Raji (cell line): Measurements from ENCODE around the gene ZFYVE1.

Experiments used
- POLR2A ChIP-seq: IDR thresholded peaks from 2 replicates; pipeline ENCODE4 v1.6.1; 2011; ENCODE audit warnings: low read depth, low read length, control low read depth; ENCODE audit not compliant: insufficient read depth

ZFYVE1 gene

DNA sequence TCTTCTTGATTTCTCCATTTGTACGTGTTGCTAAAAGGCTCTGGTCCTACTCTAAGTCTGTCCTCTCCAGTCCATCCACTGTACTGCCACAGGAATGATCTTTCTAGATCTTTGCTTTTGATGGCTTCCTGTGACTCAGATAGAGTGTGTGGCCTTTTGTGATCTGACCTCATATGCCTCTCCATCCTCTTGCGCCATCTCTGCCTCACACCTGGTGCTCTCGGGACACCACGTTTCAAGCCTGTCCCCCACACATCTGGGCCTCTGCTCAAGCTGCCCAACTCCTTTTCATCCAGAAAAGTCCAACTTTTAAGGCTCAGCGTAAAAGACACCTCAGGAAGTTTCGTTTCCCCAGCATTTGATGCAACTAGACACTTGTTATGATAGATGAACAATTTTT is 61.7 kb downstream of the ZFYVE1 start:
- TF ChIP-seq POLR2A = no peak

DNA sequence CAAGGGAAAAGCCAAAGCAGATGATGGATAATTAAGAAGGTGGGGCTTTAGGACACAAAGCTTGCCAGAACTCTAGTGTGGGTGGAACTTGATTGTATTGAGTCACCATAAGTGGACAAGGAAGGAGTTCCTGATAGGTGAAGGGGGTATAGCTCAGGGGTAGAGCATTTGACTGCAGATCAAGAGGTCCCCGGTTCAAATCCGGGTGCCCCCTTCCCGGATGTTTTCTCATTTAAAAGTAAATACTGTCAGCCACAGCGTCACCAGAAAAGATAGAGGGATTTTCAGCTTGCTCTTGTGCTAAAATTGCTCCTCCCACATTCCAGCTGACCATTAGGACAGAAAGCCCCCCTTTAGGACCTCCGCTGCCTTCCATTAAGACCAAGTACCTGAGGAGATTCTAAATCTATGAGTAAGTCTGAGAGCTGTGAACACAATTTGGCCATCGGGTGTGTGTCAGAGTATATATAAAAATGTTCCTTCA is 64.0 kb downstream of the ZFYVE1 start:
- TF ChIP-seq POLR2A = no peak

DNA sequence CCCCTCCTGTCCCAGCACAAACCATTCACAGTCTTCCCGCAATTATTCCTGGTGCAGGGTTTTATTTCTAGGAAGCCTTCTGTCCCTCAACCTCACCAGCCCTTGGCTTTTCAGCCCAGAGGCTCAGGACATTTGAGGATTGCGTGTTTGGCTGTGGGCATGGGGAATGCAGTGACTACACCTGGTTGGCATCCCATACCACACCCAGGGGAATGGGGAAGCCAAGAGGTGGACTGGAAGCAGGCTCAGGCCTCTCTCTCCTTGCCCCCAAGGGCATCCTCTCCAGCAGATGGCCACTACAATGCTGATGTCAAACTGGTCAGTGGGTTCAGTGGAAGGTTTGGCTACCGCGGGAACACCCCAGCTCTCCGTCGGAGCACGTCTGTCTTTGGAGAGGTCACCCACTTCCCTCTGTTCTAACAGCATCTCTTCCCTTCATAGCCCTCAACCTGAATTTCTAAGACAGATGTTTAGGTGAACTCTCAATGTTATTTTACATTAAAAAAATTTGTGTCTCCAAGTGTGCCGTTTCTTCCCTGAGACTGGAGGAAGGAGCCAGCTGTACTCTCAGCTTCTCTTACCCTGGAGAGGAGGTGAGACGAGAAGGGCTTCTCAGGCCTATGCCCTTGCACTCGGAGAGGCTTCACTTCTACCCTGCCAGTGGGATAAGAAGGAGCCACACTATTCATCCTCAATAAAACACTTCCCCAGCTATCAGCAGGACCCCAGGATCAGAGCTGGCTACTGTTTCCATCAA is 65.1 kb downstream of the ZFYVE1 start:
- TF ChIP-seq POLR2A = no peak

DNA sequence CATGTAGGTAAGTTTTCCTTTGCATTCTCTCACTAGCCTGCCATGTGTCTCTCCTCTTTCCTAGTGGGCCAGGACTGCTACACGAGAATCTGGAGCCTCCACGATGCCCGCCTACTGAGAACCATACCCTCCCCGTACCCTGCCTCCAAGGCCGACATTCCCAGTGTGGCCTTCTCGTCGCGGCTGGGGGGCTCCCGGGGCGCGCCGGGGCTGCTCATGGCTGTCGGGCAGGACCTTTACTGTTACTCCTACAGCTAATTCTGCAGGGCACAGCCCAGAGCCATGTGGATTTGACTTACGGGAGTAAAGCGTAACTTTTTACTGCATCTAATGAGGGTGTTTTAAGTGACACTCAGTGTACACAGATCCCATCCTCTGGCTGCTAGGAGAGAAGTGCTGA is 68.4 kb downstream of the ZFYVE1 start:
- TF ChIP-seq POLR2A = no peak

DNA sequence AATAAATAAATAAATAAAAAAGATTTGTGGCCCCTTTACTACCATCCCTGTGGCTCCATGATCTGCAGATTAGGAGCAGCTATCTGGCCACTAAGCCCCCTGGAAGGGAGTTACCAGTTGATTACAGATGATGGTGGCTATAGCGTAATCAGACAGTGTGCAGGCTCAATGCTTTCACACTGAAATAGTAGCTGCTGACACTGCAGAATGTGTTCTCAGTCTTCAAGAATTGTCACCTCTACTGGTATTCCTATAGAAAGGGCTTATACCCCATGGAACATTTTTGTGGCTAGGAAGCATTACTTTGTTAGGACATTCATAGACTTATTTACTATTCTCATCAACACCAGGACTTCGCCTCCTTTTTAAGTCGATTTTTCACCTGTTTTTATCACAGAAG is 69.7 kb downstream of the ZFYVE1 start:
- no peak for TF ChIP-seq POLR2A

DNA sequence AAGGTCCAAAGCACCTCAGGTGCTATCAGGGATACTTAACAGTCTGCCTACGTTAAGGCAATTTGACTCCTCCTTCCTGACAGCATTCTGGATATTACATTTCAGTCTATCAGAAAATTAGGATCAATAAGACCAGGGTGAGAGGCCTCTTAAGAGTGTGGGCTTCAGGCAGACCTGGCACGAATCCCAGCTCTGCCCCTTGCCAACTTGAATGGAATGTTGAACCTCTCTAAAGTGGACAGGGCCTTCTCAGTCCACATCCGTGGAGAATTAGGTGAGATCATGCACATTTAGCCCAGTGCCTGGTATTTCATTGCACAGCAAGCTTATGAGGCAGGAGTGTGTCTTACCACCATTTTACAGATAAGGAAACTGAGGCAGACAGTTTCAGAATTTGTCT is 74.7 kb downstream of the ZFYVE1 start:
- no peak for TF ChIP-seq POLR2A

DNA sequence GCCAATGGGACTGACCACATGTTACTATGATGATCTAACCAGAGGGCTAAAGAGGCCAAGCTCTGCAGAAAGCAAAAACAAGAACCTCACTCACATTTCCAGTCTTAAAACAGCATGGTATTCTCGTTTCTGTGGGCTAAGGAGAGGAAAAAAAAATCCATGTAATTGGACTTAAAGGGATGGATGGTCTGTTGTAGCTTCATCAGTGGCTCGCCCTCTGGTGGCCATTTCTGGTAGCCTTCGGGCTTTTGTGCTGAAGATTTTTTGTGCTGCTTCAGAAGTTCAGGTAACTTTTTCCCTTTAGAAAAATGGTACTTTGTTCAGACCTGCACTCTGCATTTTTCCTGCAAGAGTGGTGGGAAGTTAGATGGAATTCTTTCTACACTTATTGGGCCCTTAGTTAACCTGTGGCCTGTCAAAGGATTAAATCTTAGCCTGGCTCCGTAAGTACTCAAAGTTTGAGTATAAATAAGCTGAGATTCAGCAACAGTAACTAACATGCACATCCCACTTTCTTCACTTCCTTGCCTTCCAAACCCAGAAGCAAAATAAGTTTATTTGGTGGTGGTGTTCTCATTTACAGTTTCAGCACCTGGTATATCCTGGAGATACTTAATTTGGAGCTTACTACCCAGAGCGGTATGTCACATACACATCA is 78.3 kb downstream of the ZFYVE1 start:
- no peak for TF ChIP-seq POLR2A

DNA sequence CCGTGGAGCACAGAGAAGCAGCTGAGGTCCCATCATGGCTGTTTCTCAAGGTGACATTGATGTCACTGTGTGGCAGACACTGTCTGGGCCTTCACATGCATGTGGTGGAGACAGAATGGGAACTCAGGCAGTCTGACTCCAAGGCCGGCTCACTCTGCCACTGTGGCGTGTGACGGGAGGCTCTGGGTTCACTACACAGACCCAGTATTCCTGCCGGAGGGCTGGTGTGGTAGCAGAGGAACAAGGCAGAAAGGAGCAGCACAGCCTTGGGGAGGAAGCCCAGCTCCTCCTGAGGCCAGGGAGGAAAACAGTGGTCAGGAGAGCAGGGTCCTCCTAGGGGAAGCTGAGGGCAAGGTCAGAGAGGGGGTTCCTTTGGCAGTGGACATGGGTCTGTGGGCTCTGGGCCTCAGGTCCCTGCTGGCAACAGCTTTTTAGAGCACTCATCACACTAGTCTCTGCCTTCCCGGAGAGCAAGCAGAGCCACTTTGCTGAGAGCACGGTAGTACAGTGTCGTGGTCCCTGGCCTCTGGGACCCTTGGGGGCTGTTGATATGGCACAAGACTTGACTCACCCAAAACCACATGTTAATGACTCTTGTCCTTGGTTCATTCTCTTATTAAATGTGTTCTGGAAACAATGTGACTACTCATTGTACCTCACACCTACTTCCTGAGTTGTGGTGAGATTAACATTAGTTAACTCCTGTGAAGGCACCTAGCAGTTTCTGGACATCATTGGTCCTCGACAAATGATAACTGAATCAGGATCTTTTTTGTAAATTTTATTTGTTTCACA is 79.3 kb downstream of the ZFYVE1 start:
- no peak for TF ChIP-seq POLR2A

DNA sequence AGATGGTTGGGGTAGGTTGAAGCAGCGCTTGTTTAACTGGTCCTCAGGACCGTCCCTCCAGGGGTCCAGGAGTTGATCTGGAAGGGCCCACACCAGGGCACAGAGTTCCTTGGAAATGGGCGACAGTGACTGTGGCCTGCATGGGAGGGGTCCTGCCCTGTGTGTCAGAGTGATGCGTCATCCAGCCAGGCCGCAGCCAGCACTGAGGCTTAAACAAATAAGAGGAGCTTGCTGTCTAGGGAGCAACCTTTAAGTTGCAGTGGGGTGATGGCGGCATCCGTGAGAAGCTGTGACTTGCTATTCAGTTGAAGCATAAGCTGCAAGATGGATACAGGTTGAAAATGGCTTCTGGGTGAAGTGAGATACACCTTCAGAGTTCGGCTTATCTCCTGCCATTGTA is 80.4 kb downstream of the ZFYVE1 start:
- no peak for TF ChIP-seq POLR2A

DNA sequence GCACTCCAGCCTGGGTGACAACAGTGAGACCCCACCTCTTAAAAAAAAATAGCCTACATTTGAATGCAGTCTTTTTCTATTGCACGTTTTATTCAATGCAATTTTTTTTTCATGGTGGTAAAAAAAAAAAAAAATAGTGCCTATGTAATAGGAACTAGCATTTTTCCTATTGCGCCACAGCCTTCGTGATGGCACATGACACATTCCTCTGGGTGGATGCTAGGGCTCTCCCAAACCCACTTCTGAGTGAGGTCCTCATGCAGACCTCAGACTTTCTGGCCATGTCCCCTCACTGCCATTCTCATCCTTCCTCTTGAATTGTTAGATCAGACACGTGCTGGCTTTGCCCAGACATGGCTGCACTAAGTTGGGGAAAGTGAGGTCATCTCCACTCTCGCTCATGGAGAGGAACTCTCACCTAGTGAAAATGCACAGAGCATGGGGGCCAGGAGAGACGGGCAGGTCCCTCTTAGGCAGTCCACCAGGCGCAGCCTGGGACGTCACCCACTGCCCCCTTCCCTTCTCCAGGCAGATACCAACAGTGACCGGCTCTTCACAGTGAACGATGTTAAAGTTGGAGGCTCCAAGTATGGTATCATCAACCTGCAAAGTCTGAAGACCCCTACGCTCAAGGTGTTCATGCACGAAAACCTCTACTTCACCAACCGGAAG is 81.4 kb downstream of the ZFYVE1 start:
- TF ChIP-seq POLR2A = no peak

DNA sequence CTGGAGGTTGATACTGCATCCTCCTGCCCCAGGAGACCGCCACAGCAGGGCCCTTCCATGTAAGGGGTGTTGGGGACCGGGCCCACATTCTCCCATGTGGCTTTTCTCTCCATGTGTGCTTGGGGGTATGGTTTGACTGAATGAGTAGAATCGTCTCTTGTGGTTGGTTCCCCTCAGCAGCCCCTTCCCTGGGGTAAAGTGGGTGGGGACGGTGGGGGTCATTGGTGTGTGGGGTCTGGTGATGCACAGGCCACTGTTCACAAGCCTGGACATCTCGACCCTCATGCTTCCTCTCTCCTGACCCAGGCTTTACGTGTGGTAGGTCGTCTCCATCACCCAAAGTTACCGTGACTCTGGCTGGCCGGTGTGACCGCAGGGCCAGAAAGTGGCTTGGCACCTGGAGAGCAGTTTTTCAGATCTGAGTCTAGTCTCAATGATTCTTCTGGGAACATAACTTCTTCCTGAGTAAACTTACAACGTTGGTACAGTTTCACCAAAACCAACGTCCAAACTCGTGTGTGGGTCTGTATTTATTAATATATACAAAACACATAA is 83.0 kb downstream of the ZFYVE1 start:
- TF ChIP-seq POLR2A = no peak

DNA sequence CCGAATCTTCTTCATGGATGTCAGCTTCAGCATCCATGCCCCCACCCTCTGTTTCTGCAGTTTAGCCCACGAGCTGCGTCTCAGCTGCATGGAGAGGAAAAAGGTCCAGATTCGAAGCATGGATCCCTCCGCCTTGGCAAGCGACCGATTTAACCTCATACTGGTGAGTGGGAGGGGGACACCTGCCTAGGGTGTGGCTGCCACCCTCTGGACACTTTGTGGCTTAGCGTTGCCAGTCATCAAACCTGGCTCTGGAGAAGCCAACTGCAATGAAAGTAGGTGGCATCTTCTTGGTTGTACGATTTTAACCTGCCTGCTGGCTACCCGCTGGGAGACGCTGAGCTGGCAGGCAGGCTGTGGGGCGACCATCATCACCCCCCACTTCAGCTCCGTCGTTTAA is 84.0 kb downstream of the ZFYVE1 start:
- TF ChIP-seq POLR2A = no peak

DNA sequence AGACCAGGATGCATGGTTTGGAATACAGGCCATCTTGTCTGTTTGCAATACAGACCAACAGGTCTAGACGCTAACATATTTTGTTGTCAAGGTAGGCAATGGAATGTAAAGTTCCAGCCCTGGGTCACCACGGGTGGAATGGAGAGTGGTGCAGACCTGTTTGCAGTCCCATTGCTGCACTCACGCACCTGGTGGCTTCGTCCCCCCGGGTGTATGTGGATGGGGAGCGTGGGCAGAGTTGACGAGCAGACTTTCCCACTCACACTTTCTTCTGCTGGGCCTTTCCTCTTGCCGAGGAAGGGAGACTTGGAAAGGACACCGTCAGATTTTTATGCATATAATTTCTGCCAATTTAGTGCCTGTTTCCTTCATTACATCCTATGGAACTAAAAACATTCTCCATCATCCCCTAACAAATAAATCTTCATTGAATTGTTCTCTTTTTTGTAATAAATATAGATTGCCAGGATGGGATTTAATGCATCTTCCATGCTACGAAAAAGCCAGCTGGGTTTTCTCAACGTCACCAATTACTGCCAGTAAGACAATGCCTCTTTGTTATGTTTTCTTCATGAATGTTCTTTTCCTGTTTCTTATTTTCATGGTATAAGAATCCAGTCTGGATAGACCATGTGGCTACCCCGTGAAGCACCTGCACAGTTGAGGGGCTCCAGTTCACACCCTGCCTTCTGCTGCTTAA is 85.5 kb downstream of the ZFYVE1 start:
- TF ChIP-seq POLR2A = no peak

DNA sequence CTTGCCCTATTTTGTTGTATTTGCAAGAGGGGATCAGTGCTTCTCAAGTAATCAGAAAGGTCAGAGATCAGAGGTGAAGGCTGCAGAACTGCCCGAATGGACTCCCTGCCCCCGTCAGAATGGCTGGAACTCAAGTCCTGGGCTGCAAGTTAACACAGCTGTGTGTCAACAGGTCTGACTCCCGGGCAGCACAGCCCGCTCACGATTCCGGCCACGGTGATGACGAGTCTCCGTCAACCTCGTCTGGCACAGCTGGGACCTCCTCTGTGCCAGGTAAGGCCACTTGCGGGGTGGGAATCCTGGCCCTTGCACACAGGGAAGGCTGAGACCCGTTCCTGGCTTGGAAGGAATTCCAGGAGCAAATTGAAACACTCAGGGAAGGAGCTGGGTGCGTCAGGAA is 87.3 kb downstream of the ZFYVE1 start:
- TF ChIP-seq POLR2A = no peak

DNA sequence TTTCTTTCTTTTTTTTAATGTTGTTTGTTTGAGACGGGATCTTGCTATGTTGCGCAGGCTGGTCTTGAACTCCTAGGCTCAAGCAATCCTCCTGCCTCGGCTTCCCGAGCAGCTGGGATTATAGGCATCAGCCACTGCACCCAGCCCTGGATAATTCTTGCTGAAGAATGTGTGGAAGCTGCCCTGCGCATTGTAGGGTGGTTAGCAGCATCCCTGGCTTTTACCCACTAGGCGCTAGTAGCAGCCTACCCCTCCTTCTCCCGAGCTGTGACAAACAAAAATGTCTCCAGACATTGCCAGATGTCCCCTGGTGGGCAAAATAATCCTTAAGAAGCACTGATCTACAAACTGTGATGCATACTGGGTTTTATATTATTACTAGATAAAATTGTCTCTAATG is 94.0 kb downstream of the ZFYVE1 start:
- TF ChIP-seq POLR2A = no peak
